Brain microvascular endothelial cell (primary cell): ENCODE results near the gene KRTAP12-1.
"Not testable (repeated sequence)": the region's sequence is repeated elsewhere in the genome, so short reads cannot be mapped to it uniquely, and the experiment has no call there.

Experiments
- DNase-seq: peaks from one replicate; pipeline ENCODE4 v3.0.0-alpha.2; 2020
- H3K27ac ChIP-seq: fragments of 250-450 bp; sonication (Bioruptor Pico); 2 replicates; pipeline ENCODE4 v1.5.1; 2020; ENCODE audit warnings: mild to moderate bottlenecking, moderate library complexity
- H3K27me3 ChIP-seq: fragments of 250-450 bp; sonication (Bioruptor Pico); replicated peaks from 2 replicates; pipeline ENCODE4 v1.5.1; 2020; ENCODE audit warnings: mild to moderate bottlenecking
- H3K36me3 ChIP-seq: fragments of 250-450 bp; sonication (Bioruptor Pico); replicated peaks from 2 replicates; pipeline ENCODE4 v1.5.1; 2020; ENCODE audit warnings: mild to moderate bottlenecking
- H3K4me3 ChIP-seq: 2 replicates; pipeline ENCODE4 v1.5.1; 2011; ENCODE audit warnings: low read depth, mild to moderate bottlenecking, control low read depth, low read length, moderate library complexity
- CTCF ChIP-seq: IDR thresholded peaks from 2 replicates; pipeline ENCODE4 v1.5.1; 2011; ENCODE audit warnings: low read depth, mild to moderate bottlenecking, moderate library complexity, low read length, control low read depth, inconsistent platforms; ENCODE audit errors: missing control alignments
- in situ Hi-C: cut with HindIII; loops from 2 replicates; pipeline ENCODE4 v1.10.0; 2017; ENCODE audit warnings: low sequenced_read_pairs, low pct_ligation_motif_present

KRTAP12-1 gene

GRCh38 chr21:44694776-44695175, 12.8 kb upstream of the KRTAP12-1 start:
- in situ Hi-C loops: no loop called here
- H3K27ac ChIP-seq: no peak overlapping the region
- H3K27me3 ChIP-seq: peaks cover 27% of the 10 kb centered on the region
- no peak for TF ChIP-seq CTCF
- no peak for DNase-seq
- H3K36me3 ChIP-seq: no peaks in the 10 kb centered on the region
- H3K4me3 ChIP-seq: no peak overlapping the region

- no peak overlapping the region for H3K4me3 ChIP-seq
Measured at GRCh38 chr21:44692798-44693512, 11.0 kb upstream of the KRTAP12-1 start.

GRCh38 chr21:44691686-44692085, 9.7 kb upstream of the KRTAP12-1 start:
- no peak overlapping the region for H3K4me3 ChIP-seq
- no peak for TF ChIP-seq CTCF
- peaks cover 19% of the 10 kb centered on the region for H3K27me3 ChIP-seq
- DNase-seq: no peak
- H3K27ac ChIP-seq: no peak overlapping the region
- no peaks in the 10 kb centered on the region for H3K36me3 ChIP-seq
- in situ Hi-C loops: no loop called here

More at GRCh38 chr21:44692798-44693512, 11.0 kb upstream of the KRTAP12-1 start:
- DNase-seq: no peak
- no peak for TF ChIP-seq CTCF
- in situ Hi-C loops: no loop called here
- Histone ChIP-seq H3K27ac (no peak overlapping the region), H3K36me3 (no peaks in the 10 kb centered on the region), H3K27me3 (peaks cover 17% of the 10 kb centered on the region)

- H3K36me3 ChIP-seq: not testable (repeated sequence)
Measured at GRCh38 chr21:44689740-44690139, 7.8 kb upstream of the KRTAP12-1 start.

GRCh38 chr21:44687671-44688070, 5.7 kb upstream of the KRTAP12-1 start:
- Histone ChIP-seq H3K27ac (no peak overlapping the region), H3K4me3 (no peak overlapping the region), H3K27me3 (peaks cover 18% of the 10 kb centered on the region), H3K36me3 (no peaks in the 10 kb centered on the region)
- DNase-seq: no peak
- in situ Hi-C loops: no loop called here
- no peak for TF ChIP-seq CTCF

More at GRCh38 chr21:44689740-44690139, 7.8 kb upstream of the KRTAP12-1 start:
- peaks cover 18% of the 10 kb centered on the region for H3K27me3 ChIP-seq
- H3K4me3 ChIP-seq, in situ Hi-C loops, H3K27ac ChIP-seq, DNase-seq: not testable (repeated sequence)

- in situ Hi-C loops: no loop called here
- Histone ChIP-seq H3K36me3 (no peaks in the 10 kb centered on the region), H3K4me3 (no peak overlapping the region), H3K27me3 (peaks cover 18% of the 10 kb centered on the region), H3K27ac (no peak overlapping the region)
- no peak for DNase-seq
- TF ChIP-seq CTCF: no peak
Measured at GRCh38 chr21:44686843-44687561, 5.0 kb upstream of the KRTAP12-1 start.
